AG04450 (cell line): ENCODE measurements around the gene LSAMP. TPM values are rescaled to one million over a fixed set of nuclear protein-coding genes. Genes with fewer than 3 reads are reported as not detected.

ENCODE experiments used
- CTCF ChIA-PET: fragments of 300-600, 350-600 bp; formaldehyde crosslinking; extraction: SDS; loops from one replicate; lab custom pipeline; 2022; ENCODE audit warnings: antibody characterized with exemption, inconsistent platforms; lab: Charles Lee
- POLR2A ChIA-PET: fragments of 350-600 bp; formaldehyde crosslinking; extraction: SDS; loops from one replicate; lab custom pipeline; 2021; ENCODE audit warnings: antibody characterized with exemption, inconsistent platforms; lab: Yijun Ruan, JAX
- DNase-seq: peaks from one replicate; pipeline ENCODE4 v3.0.0-alpha.2; 2011; ENCODE audit warnings: low read depth, low spot score
- H3K27ac ChIP-seq: one replicate; pipeline ENCODE4 v1.5.1; 2012; ENCODE audit warnings: low read depth, low read length, control low read depth
- H3K27me3 ChIP-seq: one replicate; pipeline ENCODE4 v1.6.0; 2012; ENCODE audit warnings: low read length; ENCODE audit not compliant: control insufficient read depth, insufficient read depth
- H3K4me3 ChIP-seq: 2 replicates; pipeline ENCODE4 v1.5.1; 2011; ENCODE audit warnings: mild to moderate bottlenecking, low read depth, low read length, control low read depth
- H3K9me3 ChIP-seq: 2 replicates; pipeline ENCODE4 v1.5.1; 2012; ENCODE audit warnings: low read length; ENCODE audit not compliant: control insufficient read depth, insufficient read depth
- polyA plus RNA-seq: library from polyadenylated mRNA; depleted of rRNA; stranded (reverse); fragments of >200 nt; gene quantifications from 2 replicates; pipeline ENCODE4 v1.2.3, GENCODE V29; 2011
- TF ChIP-seq, protein P1 (sequence below): IDR thresholded peaks from 2 replicates; pipeline ENCODE4 v1.5.1; 2011; ENCODE audit warnings: low read depth, low read length, control low read depth, inconsistent platforms

LSAMP gene
- polyA plus RNA-seq, 1 experiment, result 25.1 TPM

DNA sequence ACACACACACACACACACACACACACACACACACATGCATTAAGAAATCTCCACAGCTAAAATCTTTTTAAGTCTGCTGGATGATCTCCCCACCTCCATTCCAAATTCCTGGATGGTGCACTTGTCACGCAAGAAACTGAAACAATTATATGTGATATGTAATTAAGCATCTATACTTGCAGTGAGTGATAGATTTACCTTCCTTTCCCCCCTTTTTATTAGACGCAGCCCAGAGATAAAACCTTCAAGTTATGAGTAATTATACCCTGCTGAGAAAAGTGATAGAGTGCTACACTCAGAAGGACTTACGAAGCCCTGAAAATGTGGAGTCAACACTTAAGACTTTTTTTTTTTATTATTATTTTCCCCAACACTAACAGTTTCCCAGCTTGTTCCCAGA is 255.2 kb downstream of the LSAMP start:
- no peaks in the 10 kb centered on the region for H3K9me3 ChIP-seq
- no peak overlapping the region for H3K27ac ChIP-seq
- no peak overlapping the region for H3K4me3 ChIP-seq
- ChIA-PET CTCF (no interaction called here), POLR2A (no interaction called here)
- no peak for DNase-seq
- H3K27me3 ChIP-seq, result no peaks in the 10 kb centered on the region
- TF ChIP-seq, protein P1, sequence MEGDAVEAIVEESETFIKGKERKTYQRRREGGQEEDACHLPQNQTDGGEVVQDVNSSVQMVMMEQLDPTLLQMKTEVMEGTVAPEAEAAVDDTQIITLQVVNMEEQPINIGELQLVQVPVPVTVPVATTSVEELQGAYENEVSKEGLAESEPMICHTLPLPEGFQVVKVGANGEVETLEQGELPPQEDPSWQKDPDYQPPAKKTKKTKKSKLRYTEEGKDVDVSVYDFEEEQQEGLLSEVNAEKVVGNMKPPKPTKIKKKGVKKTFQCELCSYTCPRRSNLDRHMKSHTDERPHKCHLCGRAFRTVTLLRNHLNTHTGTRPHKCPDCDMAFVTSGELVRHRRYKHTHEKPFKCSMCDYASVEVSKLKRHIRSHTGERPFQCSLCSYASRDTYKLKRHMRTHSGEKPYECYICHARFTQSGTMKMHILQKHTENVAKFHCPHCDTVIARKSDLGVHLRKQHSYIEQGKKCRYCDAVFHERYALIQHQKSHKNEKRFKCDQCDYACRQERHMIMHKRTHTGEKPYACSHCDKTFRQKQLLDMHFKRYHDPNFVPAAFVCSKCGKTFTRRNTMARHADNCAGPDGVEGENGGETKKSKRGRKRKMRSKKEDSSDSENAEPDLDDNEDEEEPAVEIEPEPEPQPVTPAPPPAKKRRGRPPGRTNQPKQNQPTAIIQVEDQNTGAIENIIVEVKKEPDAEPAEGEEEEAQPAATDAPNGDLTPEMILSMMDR, result no peak

DNA sequence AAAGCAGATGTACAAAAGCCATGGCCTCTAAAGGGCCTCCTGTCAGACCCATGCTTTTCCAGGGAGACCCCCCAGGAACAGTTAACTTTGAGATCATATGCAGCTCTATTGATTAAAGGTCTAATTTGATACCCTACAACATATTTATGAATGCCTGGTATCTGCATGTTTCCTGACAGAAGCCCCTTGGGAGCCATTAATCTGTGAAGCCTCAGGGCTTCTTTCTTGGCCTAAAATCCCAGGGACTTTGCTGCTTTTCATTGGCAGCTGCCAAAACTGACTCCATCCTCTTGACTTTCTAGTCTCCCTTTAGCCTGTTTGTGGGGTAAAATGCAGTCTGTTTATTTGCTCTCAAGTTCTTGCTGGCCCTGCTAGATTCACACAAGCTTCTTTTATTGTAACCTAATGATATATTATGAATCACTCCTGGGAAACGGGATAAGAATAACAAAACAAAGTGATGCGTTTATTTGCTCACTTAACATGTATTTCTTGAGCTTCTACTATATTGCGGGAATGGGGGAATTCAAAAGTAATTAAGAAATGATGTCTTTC is 257.0 kb downstream of the LSAMP start:
- TF ChIP-seq, protein P1, result no peak

GRCh38 chr3:116186049-116186448 is 259.2 kb downstream of the LSAMP start:
- CTCF ChIA-PET, result no interaction called here

More for the DNA sequence above, 257.0 kb downstream of the LSAMP start:
- Histone ChIP-seq H3K27me3 (no peaks in the 10 kb centered on the region), H3K4me3 (no peak overlapping the region), H3K27ac (no peak overlapping the region), H3K9me3 (no peaks in the 10 kb centered on the region)
- POLR2A ChIA-PET, result no interaction called here
- no peak for DNase-seq
- CTCF ChIA-PET, result no interaction called here

GRCh38 chr3:116181159-116181558 is 264.1 kb downstream of the LSAMP start:
- POLR2A ChIA-PET, result no interaction called here
- no peak overlapping the region for H3K4me3 ChIP-seq
- H3K9me3 ChIP-seq, result no peaks in the 10 kb centered on the region
- no peaks in the 10 kb centered on the region for H3K27me3 ChIP-seq
- TF ChIP-seq, protein P1, result no peak
- H3K27ac ChIP-seq, result no peak overlapping the region
- CTCF ChIA-PET, result no interaction called here
- no peak for DNase-seq

More at GRCh38 chr3:116186049-116186448, 259.2 kb downstream of the LSAMP start:
- no peaks in the 10 kb centered on the region for H3K9me3 ChIP-seq
- no peak overlapping the region for H3K4me3 ChIP-seq
- no peak overlapping the region for H3K27ac ChIP-seq
- H3K27me3 ChIP-seq, result no peaks in the 10 kb centered on the region
- POLR2A ChIA-PET, result no interaction called here
- no peak for DNase-seq
- TF ChIP-seq, protein P1, result no peak

GRCh38 chr3:116179091-116179490 is 266.2 kb downstream of the LSAMP start:
- DNase-seq, result peak; percentile 15
- TF ChIP-seq, protein P1, result no peak

More at GRCh38 chr3:116179091-116179490, 266.2 kb downstream of the LSAMP start:
- Histone ChIP-seq H3K9me3 (no peaks in the 10 kb centered on the region), H3K4me3 (no peak overlapping the region), H3K27ac (no peak overlapping the region), H3K27me3 (no peaks in the 10 kb centered on the region)
- CTCF ChIA-PET, result no interaction called here
- POLR2A ChIA-PET, result no interaction called here
